Natural killer cell (primary cell): Measurements from ENCODE around the gene MAP7D3. TPM values are rescaled to one million over a fixed set of nuclear protein-coding genes. Genes with fewer than 3 reads are reported as not detected.

Source experiments
- ATAC-seq, 3 donors: fragments of 150-1000 bp in 2 of 3; fragments of 200-7000 bp in 1 of 3; cut with Tn5 transposase; 1 replicate in 1 of 3; 2 replicates in 2 of 3; pipeline ENCODE4 v1.10.0; 2021; ENCODE audit warnings: mild to moderate bottlenecking in 2 of 3, moderate library complexity in 2 of 3
- DNase-seq, 2 donors: peaks; one replicate each; pipeline versions ENCODE4 v3.0.0 to v3.0.0-alpha.2; 2013 to 2021; ENCODE audit warnings: mixed read lengths in 1 of 2
- H3K27ac ChIP-seq: one replicate; pipeline ENCODE4 v1.5.1; 2013; ENCODE audit warnings: mild to moderate bottlenecking, low read length
- H3K27me3 ChIP-seq: one replicate; pipeline ENCODE4 v1.6.1; 2013; ENCODE audit warnings: low read length; ENCODE audit not compliant: control insufficient read depth, insufficient read depth
- H3K36me3 ChIP-seq: one replicate; pipeline ENCODE4 v1.6.1; 2013; ENCODE audit warnings: low read length; ENCODE audit not compliant: control insufficient read depth, insufficient read depth
- H3K4me1 ChIP-seq: one replicate; pipeline ENCODE4 v1.6.1; 2013; ENCODE audit warnings: low read length; ENCODE audit not compliant: control insufficient read depth, insufficient read depth
- H3K4me3 ChIP-seq: one replicate; pipeline ENCODE4 v1.5.1; 2013; ENCODE audit warnings: low read length
- H3K9me3 ChIP-seq: one replicate; pipeline ENCODE4 v1.6.1; 2013; ENCODE audit warnings: low read length; ENCODE audit not compliant: control insufficient read depth, insufficient read depth
- H3K27ac Mint-ChIP-seq, 2 donors: one replicate each; pipeline ENCODE4 v1.8.0; 2022; ENCODE audit warnings: mild to moderate bottlenecking in 2 of 2, mixed read lengths in 2 of 2, moderate library complexity in 1 of 2
- H3K27me3 Mint-ChIP-seq, 2 donors: one replicate each; pipeline ENCODE4 v1.8.0; 2022; ENCODE audit warnings: low read depth in 2 of 2, mixed read lengths in 2 of 2
- H3K36me3 Mint-ChIP-seq: one replicate; pipeline ENCODE4 v1.8.0; 2022; ENCODE audit warnings: mixed read lengths
- H3K4me1 Mint-ChIP-seq, 2 donors: one replicate each; pipeline ENCODE4 v1.8.0; 2022; ENCODE audit warnings: mixed read lengths in 2 of 2
- H3K4me3 Mint-ChIP-seq: one replicate; pipeline ENCODE4 v1.8.0; 2022; ENCODE audit warnings: mild to moderate bottlenecking, moderate library complexity, mixed read lengths
- H3K9me3 Mint-ChIP-seq, 2 donors: one replicate each; pipeline ENCODE4 v1.8.0; 2022; ENCODE audit warnings: mixed read lengths in 2 of 2
- CTCF ChIP-seq: fragments of 200-600 bp; IDR thresholded peaks from one replicate; pipeline ENCODE4 v1.8.0; 2022; ENCODE audit warnings: antibody characterized with exemption
- WGBS: methylation state at CpG from one replicate; pipeline ENCODE4 v1.1.7; 2013; ENCODE audit warnings: missing lambda C conversion rate; ENCODE audit not compliant: insufficient coverage; 5-methylcytosine and 5-hydroxymethylcytosine counted together
- intact Hi-C: fragments of 100-400 bp; cut with micrococcal nuclease; formaldehyde crosslinking; loops from one replicate; pipeline ENCODE4 v1.14.2; 2022
- total RNA-seq, 4 donors: library from RNA; stranded (reverse); fragments of 120-200 nt in 1 of 4; gene quantifications; one replicate each; pipeline versions ENCODE4 v1.2.3 to v1.2.4, GENCODE V29; 2013 to 2022

Gene MAP7D3
- total RNA-seq, 3 donors from 2014 or later (not counting 1 experiment from before 2014, with no cell fraction given) = 5.6 to 6.1 (median 5.7) TPM

GRCh38 chrX:136273986-136274385 is 22.8 kb upstream of the MAP7D3 start:
- intact Hi-C loops = no loop called here

GRCh38 chrX:136272325-136272724 is 21.1 kb upstream of the MAP7D3 start:
- Histone ChIP-seq H3K36me3 (no peaks in the 10 kb centered on the region), H3K4me3 (no peak overlapping the region), H3K9me3 (no peaks in the 10 kb centered on the region), H3K4me1 (no peaks in the 10 kb centered on the region), H3K27me3 (no peaks in the 10 kb centered on the region), H3K27ac (no peak overlapping the region)
- no peaks in the 10 kb centered on the region for H3K4me1 Mint-ChIP-seq
- ATAC-seq (no peak), DNase-seq (no peak)
- WGBS = no CpG with 5 or more reads among the region's 1 CpG
- H3K9me3 Mint-ChIP-seq = no peaks in the 10 kb centered on the region
- TF ChIP-seq CTCF = no peak
- intact Hi-C loops = no loop called here
- H3K27ac Mint-ChIP-seq = no peak overlapping the region
- H3K36me3 Mint-ChIP-seq = no peaks in the 10 kb centered on the region
- H3K4me3 Mint-ChIP-seq = no peak overlapping the region
- no peaks in the 10 kb centered on the region for H3K27me3 Mint-ChIP-seq

More at GRCh38 chrX:136273986-136274385, 22.8 kb upstream of the MAP7D3 start:
- Mint-ChIP-seq H3K4me1 (no peaks in the 10 kb centered on the region), H3K36me3 (no peaks in the 10 kb centered on the region), H3K9me3 (no peaks in the 10 kb centered on the region), H3K4me3 (no peak overlapping the region), H3K27me3 (peaks cover 3 to 4% of the 10 kb centered on the region in 2 donors), H3K27ac (no peak overlapping the region)
- Histone ChIP-seq H3K36me3 (no peaks in the 10 kb centered on the region), H3K4me1 (no peaks in the 10 kb centered on the region), H3K9me3 (no peaks in the 10 kb centered on the region), H3K27ac (no peak overlapping the region), H3K4me3 (no peak overlapping the region), H3K27me3 (no peaks in the 10 kb centered on the region)
- ATAC-seq (no peak), DNase-seq (no peak)
- no peak for TF ChIP-seq CTCF
- WGBS = 100% methylated on average over 1 of the region's 1 CpG

GRCh38 chrX:136271300-136271699 is 20.1 kb upstream of the MAP7D3 start:
- Histone ChIP-seq H3K27ac (no peak overlapping the region), H3K36me3 (no peaks in the 10 kb centered on the region), H3K4me1 (no peaks in the 10 kb centered on the region), H3K27me3 (no peaks in the 10 kb centered on the region), H3K9me3 (no peaks in the 10 kb centered on the region), H3K4me3 (no peak overlapping the region)
- TF ChIP-seq CTCF = no peak
- H3K4me3 Mint-ChIP-seq = no peak overlapping the region
- DNase-seq (no peak), ATAC-seq (no peak)
- no peaks in the 10 kb centered on the region for H3K9me3 Mint-ChIP-seq
- intact Hi-C loops = no loop called here
- H3K4me1 Mint-ChIP-seq = no peaks in the 10 kb centered on the region
- no peaks in the 10 kb centered on the region for H3K27me3 Mint-ChIP-seq
- H3K36me3 Mint-ChIP-seq = no peaks in the 10 kb centered on the region
- no peak overlapping the region for H3K27ac Mint-ChIP-seq
- WGBS = 17% methylated on average over 1 of the region's 1 CpG

GRCh38 chrX:136269921-136270320 is 18.7 kb upstream of the MAP7D3 start:
- no peak for TF ChIP-seq CTCF
- no peaks in the 10 kb centered on the region for H3K27me3 Mint-ChIP-seq
- no peak for ATAC-seq

More at GRCh38 chrX:136269921-136270320, 18.7 kb upstream of the MAP7D3 start:
- Histone ChIP-seq H3K27ac (no peak overlapping the region), H3K9me3 (no peaks in the 10 kb centered on the region), H3K4me1 (no peaks in the 10 kb centered on the region), H3K4me3 (no peak overlapping the region), H3K36me3 (no peaks in the 10 kb centered on the region), H3K27me3 (no peaks in the 10 kb centered on the region)
- H3K4me1 Mint-ChIP-seq = no peaks in the 10 kb centered on the region
- no peak overlapping the region for H3K27ac Mint-ChIP-seq
- WGBS = no CpG with 5 or more reads among the region's 1 CpG
- no peak for DNase-seq
- no peaks in the 10 kb centered on the region for H3K36me3 Mint-ChIP-seq
- intact Hi-C loops = no loop called here
- no peaks in the 10 kb centered on the region for H3K9me3 Mint-ChIP-seq
- H3K4me3 Mint-ChIP-seq = no peak overlapping the region
